ENCODE data around the gene MCUR1. TPM values are rescaled to one million over a fixed set of nuclear protein-coding genes. Genes with fewer than 3 reads are reported as not detected.
"Not testable (repeated sequence)": the region's sequence is repeated elsewhere in the genome, so short reads cannot be mapped to it uniquely, and the experiment has no call there.

The MCUR1 gene
- total RNA-seq = 23.4 and 25.3 TPM in 2 replicates

- intact Hi-C loops (cut with micrococcal nuclease) = loop anchor here (1.0 to 5.0 kb wide), 8 partner anchors 19 to 1848 kb away; partner anchors contain the start of genes CD83, DTNBP1, NOL7 and SIRT5
Measured at GRCh38 chr6:13814176-13814937, at the start of gene MCUR1. TSS of gene MCUR1 (minus strand) at chr6:13814557. CDS start at chr6:13814429, 128 bp downstream.

- intact Hi-C loops (cut with micrococcal nuclease) = no loop called here
Measured at GRCh38 chr6:13863699-13864155, 49.4 kb upstream of the MCUR1 start.

DNA sequence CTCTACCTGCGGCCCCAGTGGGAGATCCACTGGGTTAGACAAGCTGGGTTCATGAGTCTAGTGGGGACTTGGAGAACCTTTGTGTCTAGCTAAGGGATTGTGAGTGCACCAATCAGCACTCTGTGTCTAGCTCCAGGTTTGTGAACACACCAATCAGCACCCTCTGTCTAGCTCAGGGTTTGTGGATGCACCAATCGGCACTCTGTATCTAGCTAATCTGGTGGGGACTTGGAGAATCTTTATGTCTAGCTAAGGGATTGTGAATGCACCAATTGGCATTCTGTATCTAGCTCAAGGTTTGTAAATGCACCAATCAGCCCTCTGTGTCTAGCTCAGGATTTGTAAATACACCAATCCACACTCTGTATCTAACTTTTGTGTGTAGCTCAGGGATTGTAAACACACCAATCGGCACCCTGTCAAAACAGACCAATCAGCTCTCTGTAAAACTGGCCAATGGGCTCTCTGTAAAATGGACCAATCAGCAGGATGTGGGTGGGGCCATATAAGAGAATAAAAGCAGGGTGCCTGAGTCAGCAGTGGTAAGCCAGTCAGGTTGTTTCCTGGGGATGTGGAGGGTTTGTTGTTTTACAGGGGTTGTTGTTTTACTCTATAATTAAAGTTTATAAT lies 46.3 kb upstream of the MCUR1 start:
- intact Hi-C loops (cut with micrococcal nuclease) = not testable (repeated sequence)

DNA sequence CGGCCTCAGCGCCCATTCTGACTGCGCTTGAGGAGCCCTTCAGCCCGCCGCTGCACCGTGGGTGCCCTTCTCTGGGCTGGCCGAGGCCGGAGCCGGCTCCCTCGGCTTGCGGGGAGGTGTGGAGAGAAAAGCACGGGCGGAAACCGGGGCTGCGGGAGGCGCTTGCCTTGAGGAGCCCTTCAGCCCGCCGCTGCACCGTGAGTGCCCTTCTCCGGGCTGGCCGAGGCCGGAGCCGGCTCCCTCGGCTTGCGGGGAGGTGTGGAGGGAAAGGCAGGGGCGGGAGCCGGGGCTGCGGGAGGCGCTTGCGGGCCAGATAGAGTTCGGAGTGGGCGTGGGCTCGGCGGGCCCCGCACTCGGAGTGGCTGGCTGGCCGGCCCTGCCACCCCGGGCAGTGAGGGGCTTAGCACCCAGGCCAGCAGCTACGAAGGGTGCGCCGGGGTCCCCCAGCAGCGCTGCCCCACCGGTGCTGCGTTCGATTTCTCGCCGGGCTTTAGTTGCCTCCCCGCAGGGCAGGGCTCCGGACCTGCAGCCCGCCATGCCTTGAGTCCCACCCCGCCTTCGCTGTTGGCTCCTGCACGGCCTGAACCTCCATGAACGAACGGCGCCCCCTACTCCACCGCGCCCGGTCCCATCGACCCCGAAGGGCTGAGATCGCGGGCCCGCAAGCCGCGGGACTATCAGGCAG lies 45.7 kb upstream of the MCUR1 start:
- intact Hi-C loops (cut with micrococcal nuclease) = no loop called here

DNA sequence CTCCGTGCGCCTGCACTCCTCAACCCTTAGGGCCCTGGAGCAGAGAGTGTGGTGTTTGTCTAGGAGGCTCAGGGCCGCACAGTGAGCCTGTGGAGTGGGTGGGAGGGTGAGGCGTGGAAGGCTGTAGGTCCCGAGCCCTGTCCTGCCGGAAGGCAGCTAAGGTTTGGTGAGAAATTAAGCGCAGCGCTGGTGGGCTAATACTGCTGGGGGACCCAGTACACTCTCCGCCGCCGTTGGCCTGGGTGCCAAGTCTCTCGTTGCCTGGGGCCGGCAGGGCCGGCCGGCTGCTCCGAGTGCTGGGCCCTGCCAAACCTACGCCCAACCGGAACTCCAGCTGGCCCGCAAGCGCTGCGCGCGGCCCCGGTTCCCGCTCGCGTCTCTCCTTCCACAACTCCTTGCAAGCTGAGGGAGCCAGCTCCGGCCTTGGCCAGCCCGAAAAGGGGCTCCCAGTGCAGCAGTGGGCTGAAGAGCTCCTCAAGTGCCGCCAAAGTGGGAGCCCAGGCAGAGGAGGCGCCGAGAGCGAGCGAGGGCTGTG lies 40.4 kb upstream of the MCUR1 start:
- intact Hi-C loops (cut with micrococcal nuclease) = no loop called here

- intact Hi-C loops (cut with micrococcal nuclease) = no loop called here
Measured at GRCh38 chr6:13853871-13854270, 39.5 kb upstream of the MCUR1 start.

GRCh38 chr6:13851803-13852202 lies 37.4 kb upstream of the MCUR1 start:
- intact Hi-C loops (cut with micrococcal nuclease) = no loop called here

DNA sequence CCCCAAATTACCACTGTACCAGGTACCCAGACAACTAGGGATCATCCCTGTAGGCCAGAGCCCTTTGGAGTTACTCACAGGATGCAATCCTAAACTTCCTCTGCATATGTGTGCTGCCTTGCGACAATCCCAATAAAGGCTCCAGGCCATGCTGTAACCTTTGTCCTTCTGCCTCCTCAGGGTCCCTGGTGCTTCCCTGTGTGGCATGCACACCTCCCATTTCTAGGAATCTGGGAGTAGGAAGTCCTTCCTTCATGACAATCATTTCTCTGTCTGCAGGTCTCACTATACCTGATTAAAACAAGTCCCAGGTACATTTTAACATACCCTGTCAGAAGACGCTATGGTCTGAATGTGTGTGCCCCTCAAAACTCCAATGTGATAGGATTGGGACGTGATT lies 37.0 kb upstream of the MCUR1 start:
- intact Hi-C loops (cut with micrococcal nuclease) = no loop called here

DNA sequence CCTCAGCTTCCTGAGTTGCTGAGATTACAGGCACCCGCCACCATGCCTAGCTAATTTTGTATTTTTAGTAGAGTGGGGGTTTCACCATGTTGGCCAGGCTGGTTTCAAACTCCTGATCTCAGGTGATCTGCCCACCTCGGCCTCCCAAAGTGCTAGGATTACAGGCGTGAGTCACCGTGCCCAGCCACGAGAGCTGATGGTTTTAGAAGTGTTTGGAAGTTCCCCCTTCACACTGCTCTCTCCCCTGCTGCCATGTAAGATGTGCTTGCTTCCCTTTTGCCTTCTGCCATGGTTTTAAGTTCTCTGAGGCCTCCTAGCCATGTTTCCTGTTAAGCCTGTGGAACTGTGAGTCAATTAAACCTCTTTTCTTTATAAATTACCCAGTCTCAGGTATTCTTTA lies 36.3 kb upstream of the MCUR1 start:
- intact Hi-C loops (cut with micrococcal nuclease) = not testable (repeated sequence)

GRCh38 chr6:13848522-13849150 lies 34.3 kb upstream of the MCUR1 start:
- intact Hi-C loops (cut with micrococcal nuclease) = no loop called here

DNA sequence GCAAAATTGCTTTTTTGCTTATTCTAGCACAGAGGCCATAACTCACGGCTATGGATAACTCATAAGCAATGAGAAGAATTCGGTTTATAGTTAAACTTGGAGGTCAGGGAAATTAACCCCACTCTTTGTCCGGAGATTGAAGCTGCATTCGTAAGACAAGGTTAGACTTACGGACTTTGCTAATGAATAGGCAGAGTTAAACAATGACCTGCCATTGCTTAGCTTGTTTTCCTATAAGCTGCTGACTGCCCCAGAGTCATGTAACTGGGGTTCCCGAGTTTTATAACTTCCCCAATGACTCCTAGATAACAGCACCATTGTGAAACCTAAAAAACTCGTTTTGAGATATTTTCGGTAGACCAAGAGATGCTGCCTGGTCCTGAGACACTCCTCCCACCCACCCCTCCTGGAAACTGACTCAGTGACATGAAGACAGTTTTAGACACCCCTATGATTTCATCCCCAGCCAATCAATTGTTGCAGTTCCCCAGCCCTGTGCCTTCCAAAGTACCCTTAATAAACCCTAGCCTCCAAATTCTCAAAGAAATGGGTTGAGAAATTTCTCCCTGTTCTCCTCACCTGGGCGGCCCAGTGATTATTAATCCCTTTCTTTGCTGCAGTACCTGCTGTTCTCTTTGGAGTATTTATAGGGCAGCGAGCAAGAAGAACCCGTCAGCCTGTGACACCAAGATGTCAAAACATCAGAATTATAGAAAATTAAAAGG lies 33.1 kb upstream of the MCUR1 start:
- intact Hi-C loops (cut with micrococcal nuclease) = no loop called here

DNA sequence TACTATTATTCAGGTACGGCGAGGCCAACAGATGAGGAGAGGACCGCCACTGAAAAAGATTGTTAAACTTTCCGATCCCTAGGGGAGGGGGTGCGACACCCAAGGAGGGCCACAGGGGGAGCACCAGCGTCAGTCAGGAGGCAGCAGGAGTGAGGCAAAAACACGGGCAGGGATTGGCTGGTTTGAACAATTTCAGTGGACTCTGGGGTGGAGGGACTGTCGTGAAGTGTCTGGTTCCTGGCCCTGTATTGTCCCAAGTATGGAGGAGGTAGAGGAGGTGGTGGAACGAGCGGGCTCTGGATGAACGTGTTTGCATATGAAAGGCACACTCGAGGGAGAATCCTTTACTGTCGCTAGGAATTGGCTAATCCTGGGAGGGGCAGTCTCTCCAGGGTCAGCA lies 32.5 kb upstream of the MCUR1 start:
- intact Hi-C loops (cut with micrococcal nuclease) = no loop called here

- intact Hi-C loops (cut with micrococcal nuclease) = no loop called here
Measured at GRCh38 chr6:13841936-13842335, 27.6 kb upstream of the MCUR1 start.

GRCh38 chr6:13838616-13839015 lies 24.3 kb upstream of the MCUR1 start:
- intact Hi-C loops (cut with micrococcal nuclease) = no loop called here

DNA sequence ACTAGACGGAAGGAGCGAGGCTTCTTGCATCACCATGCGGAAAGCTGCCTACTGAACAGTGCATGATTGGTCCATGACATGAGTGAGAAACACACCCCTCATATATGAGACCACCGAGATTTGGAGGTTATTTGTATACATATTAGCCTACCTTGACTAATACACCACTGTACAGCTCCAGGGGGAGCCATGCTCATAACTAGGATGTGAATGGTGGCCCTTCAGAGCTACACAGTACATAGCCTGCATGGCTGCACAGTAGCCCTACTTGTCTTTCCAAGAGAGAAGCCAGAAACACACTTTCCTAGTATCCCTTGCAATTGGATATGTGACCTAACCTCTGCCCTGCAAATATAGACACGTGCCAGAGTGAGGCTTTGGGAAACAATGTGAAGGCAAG lies 21.8 kb upstream of the MCUR1 start:
- intact Hi-C loops (cut with micrococcal nuclease) = no loop called here

DNA sequence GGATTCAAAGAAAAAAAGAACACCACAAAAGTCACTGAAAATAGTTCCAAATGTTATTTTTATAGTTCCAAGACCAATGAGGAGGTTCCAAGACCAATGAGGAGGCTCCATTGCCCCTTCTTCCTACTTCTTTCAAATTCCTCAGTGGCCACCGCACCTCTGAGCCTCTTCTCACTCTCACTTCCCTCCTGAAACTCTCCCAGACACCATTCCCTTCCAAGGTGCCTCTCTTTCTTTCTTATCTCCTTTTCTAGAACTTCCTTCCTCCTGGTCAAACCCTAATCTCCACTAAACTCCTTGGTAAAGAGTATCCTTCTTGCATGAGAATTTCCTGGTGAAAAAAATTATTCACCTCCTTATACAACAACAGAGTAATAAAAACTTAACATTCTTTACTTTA lies 20.4 kb upstream of the MCUR1 start:
- intact Hi-C loops (cut with micrococcal nuclease) = no loop called here

- intact Hi-C loops (cut with micrococcal nuclease) = not testable (repeated sequence)
Measured at GRCh38 chr6:13834018-13834417, 19.7 kb upstream of the MCUR1 start.

- intact Hi-C loops (cut with micrococcal nuclease) = no loop called here
Measured at GRCh38 chr6:13832778-13833177, 18.4 kb upstream of the MCUR1 start.

DNA sequence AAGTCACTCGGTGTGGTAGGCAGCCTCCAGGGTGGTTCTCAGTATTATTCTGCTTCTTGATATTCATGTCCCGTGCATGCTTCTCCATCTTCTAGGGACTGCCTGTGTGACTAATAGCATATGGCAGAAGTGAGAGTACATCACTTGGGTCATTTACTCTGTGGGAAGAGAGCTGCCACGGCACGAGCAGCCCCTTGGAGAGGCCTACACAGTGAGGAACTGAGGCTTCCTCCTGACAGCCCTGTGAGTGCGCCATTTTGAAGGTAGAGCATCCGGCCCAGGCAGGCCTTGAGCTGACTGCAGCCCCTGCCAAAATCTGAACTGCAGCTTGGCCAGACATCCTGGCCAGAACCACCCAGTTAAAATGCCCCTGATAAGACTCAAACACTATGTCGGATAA lies 17.3 kb upstream of the MCUR1 start:
- intact Hi-C loops (cut with micrococcal nuclease) = no loop called here

DNA sequence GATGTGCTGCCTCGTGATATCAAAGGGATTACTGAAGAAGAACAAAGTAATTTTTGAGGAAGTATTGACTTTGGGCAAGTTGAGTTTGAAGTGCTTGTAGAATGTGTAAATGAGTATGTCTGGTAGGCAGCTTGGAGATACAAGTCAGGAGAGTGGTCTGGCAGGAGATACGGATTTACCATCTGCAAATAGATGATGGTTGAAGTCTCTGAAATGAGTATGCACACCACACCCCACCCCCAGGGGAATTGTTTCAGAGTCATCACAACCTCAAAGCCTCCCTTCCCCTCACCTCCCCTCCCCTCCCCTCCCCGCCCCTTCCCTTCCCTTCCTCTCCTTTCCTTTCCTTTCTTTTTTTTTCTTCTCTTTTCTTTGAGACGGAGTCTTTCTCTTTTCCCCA lies 16.4 kb upstream of the MCUR1 start:
- intact Hi-C loops (cut with micrococcal nuclease) = no loop called here

DNA sequence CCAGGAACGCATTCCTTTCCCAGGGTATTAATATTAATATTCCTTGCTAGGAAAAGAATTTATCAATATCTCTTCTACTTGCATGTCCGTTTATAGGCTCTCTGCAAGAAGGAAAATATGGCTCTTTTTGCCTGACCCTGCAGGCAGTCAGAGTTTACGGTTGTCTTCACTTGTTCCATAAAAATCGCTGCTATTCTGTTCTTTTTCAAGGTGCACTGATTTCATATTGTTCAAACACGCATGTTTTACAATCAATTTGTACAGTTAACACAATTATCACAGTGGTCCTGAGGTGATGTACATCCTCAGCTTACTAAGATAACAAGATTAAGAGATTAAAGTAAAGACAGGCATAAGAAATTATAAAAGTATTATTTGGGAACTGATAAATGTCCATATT lies 15.1 kb upstream of the MCUR1 start:
- intact Hi-C loops (cut with micrococcal nuclease) = not testable (repeated sequence)

Data from T-helper 2 cell treated with Interferon-gamma antibody and Interleukin-4, amounts not matched to agents 100 ng/mL and 5 ng/mL, for 36 hours (primary cell).